Measurements from ENCODE around the gene MTHFD1.
"Not testable (repeated sequence)": the region's sequence is repeated elsewhere in the genome, so short reads cannot be mapped to it uniquely, and the experiment has no call there.

Gene MTHFD1

GRCh38 chr14:64387782-64388532, at the start of gene MTHFD1:
Gene MTHFD1 (plus strand): TSS chr14:64388353. CDS start chr14:64388428, 75 bp downstream.
- DNase-seq, result peak; percentile 99

GRCh38 chr14:64338616-64339316, 49.4 kb upstream of the MTHFD1 start:
- DNase-seq, result peak; percentile 98

- no peak for DNase-seq
Measured at GRCh38 chr14:64340560-64341196, 47.5 kb upstream of the MTHFD1 start.

- DNase-seq, result no peak
Measured at GRCh38 chr14:64347748-64348147, 40.4 kb upstream of the MTHFD1 start.

GRCh38 chr14:64349741-64350490, 38.2 kb upstream of the MTHFD1 start:
- DNase-seq, result no peak

GRCh38 chr14:64363265-64363846, 24.8 kb upstream of the MTHFD1 start:
- no peak for DNase-seq

- no peak for DNase-seq
Measured at GRCh38 chr14:64364907-64365306, 23.2 kb upstream of the MTHFD1 start.

GRCh38 chr14:64365358-64365889, 22.7 kb upstream of the MTHFD1 start:
- DNase-seq, result not testable (repeated sequence)

GRCh38 chr14:64369201-64369600, 19.0 kb upstream of the MTHFD1 start:
- DNase-seq, result no peak

- DNase-seq, result peak; percentile 13
Measured at GRCh38 chr14:64387232-64387781, 846 bp upstream of the MTHFD1 start.

- peak; percentile 29 for DNase-seq
Measured at GRCh38 chr14:64388533-64389285, 556 bp downstream of the MTHFD1 start.

GRCh38 chr14:64391113-64391725, 3.1 kb downstream of the MTHFD1 start:
- no peak for DNase-seq

- no peak for DNase-seq
Measured at GRCh38 chr14:64391986-64392385, 3.8 kb downstream of the MTHFD1 start.

GRCh38 chr14:64393189-64393726, 5.1 kb downstream of the MTHFD1 start:
- DNase-seq, result not testable (repeated sequence)

GRCh38 chr14:64394423-64394822, 6.3 kb downstream of the MTHFD1 start:
- no peak for DNase-seq

- no peak for DNase-seq
Measured at GRCh38 chr14:64394977-64395633, 7.0 kb downstream of the MTHFD1 start.

GRCh38 chr14:64400829-64401459, 12.8 kb downstream of the MTHFD1 start:
- no peak for DNase-seq

GRCh38 chr14:64401949-64402348, 13.8 kb downstream of the MTHFD1 start:
- no peak for DNase-seq

GRCh38 chr14:64405295-64405694, 17.1 kb downstream of the MTHFD1 start:
- DNase-seq, result no peak

Measured in SHP77 treated with DMSO at 0.1 percent for 48 hours (cell line).